GM19025 (cell line): Measurements from ENCODE around the gene ING4.

Source experiments
- ATAC-seq: cut with Tn5 transposase; IDR thresholded peaks from one replicate; pipeline ENCODE4 v1.9.1; 2021; ENCODE audit warnings: mild to moderate bottlenecking, low read depth, moderate library complexity; ENCODE audit not compliant: unreplicated experiment

ING4 gene

GRCh38 chr12:6612652-6613014 is 50.3 kb downstream of the ING4 start:
- no peak for ATAC-seq

DNA sequence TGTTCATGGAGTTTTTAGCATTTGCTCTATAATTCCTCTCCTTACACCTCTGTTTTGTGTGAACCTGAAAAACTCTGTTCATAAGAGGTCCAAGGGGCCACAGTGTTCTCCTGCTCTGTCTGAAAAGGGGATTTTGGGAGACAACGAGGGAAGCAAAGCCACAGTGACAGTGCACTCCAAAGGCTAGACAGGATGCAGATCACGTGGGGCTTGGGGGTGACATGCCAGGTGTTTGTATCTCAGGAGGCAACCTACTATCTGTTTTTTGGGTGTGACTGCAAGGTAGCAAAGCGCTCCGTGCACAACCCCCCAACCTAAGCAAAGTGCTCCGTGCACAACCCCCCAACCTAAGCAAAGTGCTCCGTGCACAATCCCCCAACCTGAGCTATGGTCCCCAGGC is 50.7 kb downstream of the ING4 start:
- ATAC-seq = no peak

DNA sequence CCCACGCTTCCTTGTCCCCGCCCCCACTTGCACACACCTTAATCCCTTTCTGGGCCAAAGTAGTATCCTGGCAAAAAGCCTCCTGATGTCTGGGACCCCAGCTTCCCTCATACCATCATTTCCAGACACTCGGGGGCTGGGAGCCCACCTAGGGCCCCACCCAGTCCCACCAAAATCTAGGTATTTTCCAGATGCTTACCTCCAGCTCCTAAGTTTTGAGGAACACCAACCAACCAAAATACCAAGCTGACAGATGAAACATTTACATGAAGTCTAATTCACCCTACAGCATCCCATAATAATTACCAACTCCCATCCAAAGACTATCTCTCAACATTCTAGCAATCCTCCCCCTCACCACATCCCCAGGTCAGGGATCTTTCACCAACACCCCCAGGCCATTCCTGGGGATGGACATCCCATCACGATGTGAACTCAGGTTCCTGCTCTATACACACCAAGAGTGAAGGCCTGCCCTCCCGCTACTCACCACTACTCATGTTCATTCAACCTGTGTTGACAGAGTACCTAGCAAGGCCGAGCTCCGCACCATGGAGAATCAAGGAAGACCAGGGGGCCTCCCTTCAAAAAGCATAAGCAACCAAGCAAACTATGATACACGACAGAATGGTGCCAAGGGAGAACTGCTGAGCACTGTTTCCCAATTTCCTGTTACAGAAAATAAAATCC is 54.2 kb downstream of the ING4 start:
- no peak for ATAC-seq

GRCh38 chr12:6607751-6608591 is 54.9 kb downstream of the ING4 start:
- ATAC-seq = no peak

GRCh38 chr12:6606331-6607131 is 56.4 kb downstream of the ING4 start:
- no peak for ATAC-seq

- no peak for ATAC-seq
Measured at GRCh38 chr12:6605421-6606330, 57.2 kb downstream of the ING4 start.

DNA sequence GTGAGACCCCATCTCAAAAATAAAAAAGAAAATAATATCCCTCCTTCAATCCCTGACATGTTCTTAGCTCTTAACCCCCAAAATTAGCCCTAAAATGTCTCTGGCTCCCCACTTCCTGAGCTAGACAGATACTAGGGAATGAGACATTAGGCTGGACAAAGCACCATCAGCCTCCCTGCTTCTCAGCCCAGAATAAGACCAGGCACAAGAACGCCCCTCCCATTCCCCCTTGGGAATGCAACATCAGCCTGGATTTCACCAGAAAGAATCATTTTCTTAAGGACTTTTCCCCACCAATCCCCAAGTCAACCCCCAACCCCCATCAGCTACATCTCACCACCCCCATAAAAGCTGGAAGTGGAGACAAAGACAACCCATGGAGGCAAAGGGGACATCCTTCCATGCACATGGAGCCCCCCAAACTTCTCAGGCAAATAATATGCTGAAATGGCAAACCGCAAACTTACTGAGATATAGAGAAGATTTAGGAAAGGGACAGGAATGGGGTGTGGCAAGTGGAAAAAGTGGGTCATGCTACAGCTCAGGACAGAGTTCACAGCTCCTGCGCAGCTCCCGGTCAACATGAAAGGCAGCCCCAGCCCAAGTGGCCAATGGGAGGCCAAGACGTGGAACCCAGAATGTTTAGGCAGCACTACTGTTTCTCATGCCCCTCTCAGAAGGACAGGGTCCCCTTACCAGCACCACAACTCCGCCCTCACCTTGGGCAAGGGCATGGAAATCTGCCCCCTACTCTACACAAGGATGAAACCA is 58.5 kb downstream of the ING4 start:
- no peak for ATAC-seq

- ATAC-seq = no peak
Measured at GRCh38 chr12:6603095-6603567, 59.8 kb downstream of the ING4 start.

DNA sequence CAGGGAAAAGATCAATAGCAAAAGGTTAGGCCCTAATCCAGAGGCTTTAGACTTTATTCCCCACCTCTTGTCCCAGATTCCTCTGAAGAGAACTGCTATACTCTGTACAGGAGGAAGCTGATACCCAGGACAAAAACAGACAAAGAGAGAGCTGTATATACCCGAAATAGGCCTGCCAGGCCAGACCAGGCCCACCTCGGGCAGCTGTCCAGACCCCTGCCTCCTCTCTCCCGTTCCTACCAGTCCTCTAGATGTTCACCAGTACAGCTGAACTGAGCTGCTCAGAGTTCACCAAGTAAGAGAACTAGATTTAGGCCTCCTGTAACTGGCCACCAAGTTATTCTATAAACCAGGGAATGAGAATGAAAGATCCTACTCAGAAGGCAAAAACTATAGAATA is 60.4 kb downstream of the ING4 start:
- no peak for ATAC-seq
